Memory B cell (primary cell): ENCODE results near the gene ST3GAL4.

ENCODE experiments used
- ATAC-seq: fragments of 150-1000 bp; cut with Tn5 transposase; 2 replicates; pipeline ENCODE4 v1.10.0; 2021; ENCODE audit warnings: low read depth, mild to moderate bottlenecking, moderate library complexity
- DNase-seq, 2 donors: peaks; one replicate each; pipeline ENCODE4 v3.0.0; 2022; ENCODE audit warnings: low spot score in 2 of 2
- H3K27ac Mint-ChIP-seq: one replicate; pipeline ENCODE4 v1.8.0; 2022; ENCODE audit warnings: mild to moderate bottlenecking, moderate library complexity, mixed read lengths
- H3K27me3 Mint-ChIP-seq: one replicate; pipeline ENCODE4 v1.8.0; 2022; ENCODE audit warnings: mixed read lengths
- H3K36me3 Mint-ChIP-seq: one replicate; pipeline ENCODE4 v1.8.0; 2022; ENCODE audit warnings: mild to moderate bottlenecking, mixed read lengths
- H3K4me1 Mint-ChIP-seq: one replicate; pipeline ENCODE4 v1.8.0; 2022; ENCODE audit warnings: mixed read lengths
- H3K4me3 Mint-ChIP-seq: one replicate; pipeline ENCODE4 v1.8.0; 2022; ENCODE audit warnings: mild to moderate bottlenecking, moderate library complexity, mixed read lengths
- H3K9me3 Mint-ChIP-seq: one replicate; pipeline ENCODE4 v1.8.0; 2022; ENCODE audit warnings: mixed read lengths

The ST3GAL4 gene

GRCh38 chr11:126336138-126336541, 19.3 kb upstream of the ST3GAL4 start:
- no peaks in the 10 kb centered on the region for H3K9me3 Mint-ChIP-seq
- DNase-seq (no peak), ATAC-seq (no peak)
- H3K27ac Mint-ChIP-seq: peak overlapping the region; percentile 63
- H3K27me3 Mint-ChIP-seq: no peaks in the 10 kb centered on the region
- H3K4me1 Mint-ChIP-seq: peaks cover 6% of the 10 kb centered on the region
- peaks cover 40% of the 10 kb centered on the region for H3K36me3 Mint-ChIP-seq
- no peak overlapping the region for H3K4me3 Mint-ChIP-seq

GRCh38 chr11:126336671-126337101, 18.8 kb upstream of the ST3GAL4 start:
- Mint-ChIP-seq H3K27me3 (no peaks in the 10 kb centered on the region), H3K36me3 (peaks cover 40% of the 10 kb centered on the region), H3K4me3 (no peak overlapping the region), H3K27ac (peak overlapping the region; percentile 63), H3K4me1 (peaks cover 6% of the 10 kb centered on the region), H3K9me3 (no peaks in the 10 kb centered on the region)
- DNase-seq (no peak), ATAC-seq (no peak)

DNA sequence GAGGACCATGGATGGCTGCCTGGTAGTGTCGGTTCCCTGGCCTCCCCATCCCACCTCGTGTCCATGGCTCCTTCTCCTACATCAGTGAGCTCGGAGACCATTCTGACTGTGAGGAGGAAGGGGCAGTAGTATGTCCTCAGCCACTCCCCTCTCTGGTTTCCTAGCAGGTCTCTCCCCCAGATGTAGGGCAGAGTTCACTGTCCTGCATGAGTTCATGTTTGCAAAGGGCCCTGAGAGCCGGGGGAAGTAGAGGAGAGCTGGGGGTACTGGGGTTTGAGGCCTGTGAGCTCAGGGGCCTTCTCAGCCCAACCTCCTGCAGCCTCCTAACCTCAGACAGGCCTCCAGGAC, 18.4 kb upstream of the ST3GAL4 start:
- no peak for ATAC-seq
- Mint-ChIP-seq H3K4me3 (no peak overlapping the region), H3K4me1 (peaks cover 6% of the 10 kb centered on the region), H3K9me3 (no peaks in the 10 kb centered on the region), H3K27ac (no peak overlapping the region), H3K27me3 (no peaks in the 10 kb centered on the region), H3K36me3 (peaks cover 44% of the 10 kb centered on the region)
- DNase-seq: no peak

DNA sequence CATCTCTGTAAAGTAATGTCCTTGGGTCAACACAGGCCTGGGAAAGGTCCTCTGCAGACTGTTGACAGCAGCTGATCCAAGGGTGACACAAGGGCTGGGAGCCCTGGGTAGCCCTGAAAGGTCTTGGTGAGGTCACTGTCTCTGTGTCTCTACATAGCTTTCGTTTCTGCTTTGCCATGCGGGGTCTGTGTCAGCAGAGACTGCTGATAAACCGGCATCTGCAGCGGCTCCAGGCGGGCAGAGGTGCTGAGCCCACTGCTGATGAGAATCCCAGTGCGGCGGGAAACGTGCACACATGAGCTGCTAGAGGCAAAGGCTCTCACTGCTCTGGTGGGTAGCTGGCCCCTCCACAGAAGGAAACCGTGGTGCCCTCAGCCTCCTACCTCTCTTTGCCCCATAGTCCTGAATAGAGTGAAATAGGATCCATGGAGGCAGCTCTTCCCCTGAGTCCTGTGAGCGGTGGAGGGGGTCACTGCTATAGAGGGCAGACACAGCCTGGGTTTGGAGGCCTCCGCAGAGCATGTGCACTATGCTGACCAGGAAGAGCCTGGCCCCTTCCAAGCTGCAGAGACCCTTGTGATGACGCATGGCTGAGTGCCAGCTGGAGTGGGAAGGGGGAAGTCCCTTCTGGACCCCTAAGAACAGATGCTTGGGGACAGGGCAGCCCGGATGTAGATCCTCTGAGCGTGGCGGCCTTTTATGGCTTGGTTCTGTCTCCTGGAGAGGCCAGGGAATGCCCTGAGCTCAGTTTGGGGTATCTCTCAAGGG, 17.8 kb upstream of the ST3GAL4 start:
- H3K27me3 Mint-ChIP-seq: no peaks in the 10 kb centered on the region
- no peak overlapping the region for H3K27ac Mint-ChIP-seq
- DNase-seq: no peak
- peaks cover 43% of the 10 kb centered on the region for H3K36me3 Mint-ChIP-seq
- peaks cover 6% of the 10 kb centered on the region for H3K4me1 Mint-ChIP-seq
- H3K4me3 Mint-ChIP-seq: no peak overlapping the region
- H3K9me3 Mint-ChIP-seq: no peaks in the 10 kb centered on the region
- no peak for ATAC-seq

GRCh38 chr11:126338346-126339055, 17.0 kb upstream of the ST3GAL4 start:
- no peak for ATAC-seq
- Mint-ChIP-seq H3K27me3 (no peaks in the 10 kb centered on the region), H3K9me3 (no peaks in the 10 kb centered on the region), H3K4me1 (peaks cover 3% of the 10 kb centered on the region), H3K27ac (no peak overlapping the region), H3K36me3 (peaks cover 41% of the 10 kb centered on the region), H3K4me3 (no peak overlapping the region)
- DNase-seq: no peak

GRCh38 chr11:126339073-126339862, 16.2 kb upstream of the ST3GAL4 start:
- H3K4me3 Mint-ChIP-seq: no peak overlapping the region
- H3K4me1 Mint-ChIP-seq: peaks cover 3% of the 10 kb centered on the region
- peaks cover 40% of the 10 kb centered on the region for H3K36me3 Mint-ChIP-seq
- ATAC-seq: no peak
- H3K9me3 Mint-ChIP-seq: no peaks in the 10 kb centered on the region
- no peak for DNase-seq
- no peaks in the 10 kb centered on the region for H3K27me3 Mint-ChIP-seq
- peak overlapping the region; percentile 28 for H3K27ac Mint-ChIP-seq

GRCh38 chr11:126339863-126340434, 15.5 kb upstream of the ST3GAL4 start:
- no peaks in the 10 kb centered on the region for H3K9me3 Mint-ChIP-seq
- H3K27me3 Mint-ChIP-seq: no peaks in the 10 kb centered on the region
- H3K36me3 Mint-ChIP-seq: peaks cover 41% of the 10 kb centered on the region
- no peak overlapping the region for H3K4me3 Mint-ChIP-seq
- no peak overlapping the region for H3K27ac Mint-ChIP-seq
- DNase-seq (no peak), ATAC-seq (no peak)
- H3K4me1 Mint-ChIP-seq: peaks cover 3% of the 10 kb centered on the region

DNA sequence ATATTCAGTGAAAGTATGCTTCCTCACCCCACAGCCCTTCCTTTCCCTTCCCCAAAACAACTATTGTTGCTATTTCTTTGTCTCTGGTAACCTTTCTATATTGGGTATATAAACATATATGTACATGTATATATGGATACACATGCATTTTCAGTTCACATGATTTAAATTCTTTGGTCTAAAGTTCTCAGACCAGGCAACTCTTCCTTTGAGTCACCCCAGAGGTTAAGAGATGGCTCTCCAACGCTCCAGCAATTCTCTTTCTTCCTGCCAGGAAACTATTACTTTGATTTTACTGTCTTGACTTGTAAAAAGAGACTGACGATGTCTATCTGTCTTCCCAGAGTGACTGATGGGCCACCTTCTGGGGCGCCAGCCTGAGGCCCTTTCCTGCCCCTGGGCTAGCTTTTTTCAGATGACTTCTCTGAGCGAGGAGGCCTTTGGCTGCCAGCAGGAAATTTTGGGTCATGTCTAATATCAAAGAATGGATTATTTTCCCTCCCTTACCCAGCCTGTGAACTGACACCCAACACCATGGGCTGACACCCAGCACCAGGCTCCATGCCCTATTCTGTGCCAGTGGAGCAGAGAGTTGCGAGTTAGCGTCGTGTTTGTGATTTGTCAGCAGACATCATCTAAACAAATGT, 14.4 kb upstream of the ST3GAL4 start:
- Mint-ChIP-seq H3K27ac (no peak overlapping the region), H3K9me3 (no peaks in the 10 kb centered on the region)

GRCh38 chr11:126341760-126342161, 13.7 kb upstream of the ST3GAL4 start:
- H3K27me3 Mint-ChIP-seq: no peaks in the 10 kb centered on the region
- H3K9me3 Mint-ChIP-seq: no peaks in the 10 kb centered on the region
- H3K36me3 Mint-ChIP-seq: peaks cover 38% of the 10 kb centered on the region
- H3K4me3 Mint-ChIP-seq: no peak overlapping the region
- no peaks in the 10 kb centered on the region for H3K4me1 Mint-ChIP-seq
- ATAC-seq (no peak), DNase-seq (no peak)
- H3K27ac Mint-ChIP-seq: no peak overlapping the region

More for the DNA sequence above, 14.4 kb upstream of the ST3GAL4 start:
- ATAC-seq (no peak), DNase-seq (no peak)
- H3K4me1 Mint-ChIP-seq: peaks cover 3% of the 10 kb centered on the region
- no peaks in the 10 kb centered on the region for H3K27me3 Mint-ChIP-seq
- no peak overlapping the region for H3K4me3 Mint-ChIP-seq
- H3K36me3 Mint-ChIP-seq: peaks cover 42% of the 10 kb centered on the region

DNA sequence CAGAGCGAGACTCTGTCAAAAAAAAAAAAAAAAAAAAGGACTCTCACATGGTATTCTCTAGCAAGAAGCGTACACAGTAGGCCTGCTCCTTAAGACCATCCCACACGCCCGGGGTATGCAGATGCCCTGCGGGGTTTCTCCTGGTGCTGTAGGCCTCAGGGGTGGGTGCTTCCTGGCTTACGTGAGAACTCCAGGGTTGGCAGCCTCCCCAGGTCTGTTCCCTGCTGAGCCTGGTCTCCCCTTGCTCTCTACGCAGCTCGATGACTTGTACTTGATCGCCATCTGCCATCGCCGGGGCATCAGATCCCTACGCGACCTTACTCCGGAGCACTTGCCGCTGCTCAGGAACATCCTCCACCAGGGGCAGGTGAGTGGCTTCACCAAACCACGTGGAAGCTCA, 12.4 kb upstream of the ST3GAL4 start:
- peaks cover 38% of the 10 kb centered on the region for H3K36me3 Mint-ChIP-seq
- H3K4me1 Mint-ChIP-seq: no peaks in the 10 kb centered on the region
- ATAC-seq (no peak), DNase-seq (no peak)
- no peak overlapping the region for H3K27ac Mint-ChIP-seq
- no peaks in the 10 kb centered on the region for H3K27me3 Mint-ChIP-seq
- H3K4me3 Mint-ChIP-seq: no peak overlapping the region
- H3K9me3 Mint-ChIP-seq: no peaks in the 10 kb centered on the region

DNA sequence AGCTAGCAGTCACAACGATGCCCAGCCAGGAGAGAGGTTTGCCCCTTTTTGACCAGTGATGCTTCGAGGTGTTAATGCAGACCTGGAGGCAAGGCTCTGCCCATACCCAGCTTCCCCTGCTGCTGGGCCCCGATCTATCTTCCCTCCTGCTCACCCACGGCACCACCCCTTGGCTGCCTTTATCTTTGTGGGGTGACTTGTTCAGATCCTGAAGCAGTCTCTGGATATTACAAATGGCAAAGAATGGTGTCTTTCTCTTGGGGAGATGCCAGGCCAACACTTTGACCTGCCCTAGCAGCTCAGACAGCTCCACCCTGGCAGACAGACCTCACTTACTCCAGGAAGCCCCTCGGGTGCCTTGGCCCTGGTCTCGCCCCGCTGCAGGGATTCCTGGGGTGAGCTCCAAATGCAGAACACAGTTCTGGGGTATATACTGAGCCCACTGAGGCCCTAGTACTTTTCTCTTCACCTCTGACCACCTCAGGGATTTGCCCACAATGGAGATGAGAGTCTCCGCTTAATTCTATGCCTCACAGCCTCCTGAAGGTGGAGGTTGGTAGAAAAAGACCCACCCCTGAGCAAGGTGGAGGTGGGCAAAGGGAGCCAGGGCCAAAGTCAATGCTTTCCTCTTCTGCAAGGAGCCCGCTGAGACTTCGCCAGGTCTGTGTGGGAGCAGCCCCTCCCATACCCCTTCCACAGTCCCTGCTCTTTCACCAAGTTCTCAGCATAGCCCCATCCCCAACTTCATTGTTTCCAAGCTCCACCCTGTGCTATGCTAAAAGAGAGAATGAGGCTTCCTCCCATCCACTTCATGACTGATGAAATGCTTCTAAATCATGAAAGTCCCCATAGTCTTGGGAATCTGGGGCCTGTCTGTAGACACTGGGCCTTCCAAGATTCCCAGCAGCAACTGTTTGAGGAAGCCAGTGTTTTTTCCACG, 11.1 kb upstream of the ST3GAL4 start:
- Mint-ChIP-seq H3K27me3 (no peaks in the 10 kb centered on the region), H3K36me3 (peaks cover 28% of the 10 kb centered on the region), H3K9me3 (no peaks in the 10 kb centered on the region), H3K4me1 (no peaks in the 10 kb centered on the region), H3K4me3 (no peak overlapping the region), H3K27ac (peak overlapping the region; percentile 42)
- DNase-seq (no peak), ATAC-seq (no peak)

DNA sequence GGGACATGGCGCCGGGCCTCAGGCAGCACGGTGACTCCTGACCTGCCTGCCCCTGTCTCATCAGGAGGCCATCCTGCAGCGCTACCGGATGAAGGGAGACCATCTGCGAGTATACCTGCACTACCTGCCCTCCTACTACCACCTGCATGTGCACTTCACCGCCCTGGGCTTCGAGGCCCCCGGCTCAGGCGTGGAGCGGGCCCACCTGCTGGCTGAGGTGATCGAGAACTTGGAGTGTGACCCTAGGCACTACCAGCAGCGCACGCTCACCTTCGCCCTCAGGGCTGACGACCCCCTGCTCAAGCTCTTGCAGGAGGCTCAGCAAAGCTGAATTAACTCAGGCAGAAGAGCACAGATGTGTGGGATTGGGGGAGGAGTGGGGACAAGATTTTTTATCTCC, 10.2 kb upstream of the ST3GAL4 start:
- ATAC-seq: no peak
- H3K4me1 Mint-ChIP-seq: no peaks in the 10 kb centered on the region
- no peak overlapping the region for H3K4me3 Mint-ChIP-seq
- H3K36me3 Mint-ChIP-seq: peaks cover 28% of the 10 kb centered on the region
- H3K9me3 Mint-ChIP-seq: no peaks in the 10 kb centered on the region
- H3K27me3 Mint-ChIP-seq: no peaks in the 10 kb centered on the region
- DNase-seq: no peak
- no peak overlapping the region for H3K27ac Mint-ChIP-seq
